HG02642 (cell line): ENCODE data around the gene UBE3D.
"Not testable (repeated sequence)": the region's sequence is repeated elsewhere in the genome, so short reads cannot be mapped to it uniquely, and the experiment has no call there.

ENCODE experiments used
- ATAC-seq: cut with Tn5 transposase; IDR thresholded peaks from one replicate; pipeline ENCODE4 v1.9.1; 2021; ENCODE audit warnings: mild to moderate bottlenecking; ENCODE audit not compliant: unreplicated experiment, poor library complexity

UBE3D gene

DNA sequence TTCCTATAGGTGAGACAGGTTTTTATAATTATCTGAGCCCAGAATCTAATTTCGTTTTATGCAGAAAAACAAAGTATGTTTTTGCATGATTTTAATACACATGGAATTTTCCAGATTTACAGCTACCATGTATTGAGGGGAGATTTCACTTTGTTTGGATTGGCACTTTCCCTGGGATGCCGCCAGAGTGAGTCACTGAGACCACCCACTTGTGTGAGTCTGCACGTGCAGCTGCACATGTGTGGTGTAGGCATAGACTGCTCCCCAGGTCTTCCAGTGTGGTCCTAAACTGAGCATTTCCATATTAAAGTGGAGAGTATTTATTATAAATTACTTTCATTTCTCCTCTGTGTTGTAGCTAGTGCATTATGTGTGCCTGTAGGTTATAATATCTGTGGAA lies 186.8 kb downstream of the UBE3D start:
- no peak for ATAC-seq

DNA sequence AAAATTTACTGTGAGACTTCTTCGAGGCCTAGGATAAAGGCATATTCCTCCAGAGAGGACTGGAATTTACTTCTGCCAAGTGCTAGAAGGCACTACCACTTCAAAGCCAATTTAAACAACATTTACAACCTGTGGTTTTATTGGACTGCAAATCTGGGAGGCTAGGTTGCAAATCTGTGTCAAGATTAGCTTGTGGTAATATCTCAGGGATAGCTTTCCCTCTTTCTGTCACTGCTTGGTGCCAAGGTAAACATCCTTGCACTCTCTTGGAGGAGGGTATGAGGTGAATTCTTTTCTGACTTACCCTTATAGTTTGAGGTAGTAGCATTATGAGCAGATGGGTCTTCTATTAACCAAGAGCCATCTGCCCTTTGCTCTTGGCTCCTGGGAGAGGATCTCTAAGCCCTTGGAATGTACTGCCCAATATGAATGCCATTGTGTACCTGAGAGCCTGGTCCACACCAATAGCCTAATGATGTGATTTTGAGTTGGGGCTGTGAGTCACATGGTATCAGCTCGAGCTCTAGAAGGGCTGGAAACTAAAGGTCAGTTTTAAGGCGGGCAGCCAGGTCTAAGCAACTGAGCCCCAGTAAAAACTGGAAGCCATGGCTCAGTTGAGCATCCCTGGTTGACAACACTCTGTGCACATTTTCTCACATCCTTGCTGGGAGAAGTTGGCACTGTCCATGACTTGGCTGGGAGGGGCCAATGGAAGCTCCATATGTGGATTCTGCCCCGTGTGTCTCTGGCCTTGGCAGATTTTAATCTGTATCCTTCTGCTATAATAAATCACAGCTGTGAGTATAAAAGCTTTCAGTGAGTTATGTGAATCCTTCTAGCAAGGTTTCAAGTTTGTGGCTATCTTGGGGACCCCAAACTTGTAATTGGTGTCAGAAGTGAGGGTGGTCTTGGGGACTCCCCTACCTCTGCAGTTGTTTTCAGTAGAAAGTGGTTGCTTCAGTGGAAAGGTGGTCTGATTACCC lies 188.1 kb downstream of the UBE3D start:
- ATAC-seq: no peak

DNA sequence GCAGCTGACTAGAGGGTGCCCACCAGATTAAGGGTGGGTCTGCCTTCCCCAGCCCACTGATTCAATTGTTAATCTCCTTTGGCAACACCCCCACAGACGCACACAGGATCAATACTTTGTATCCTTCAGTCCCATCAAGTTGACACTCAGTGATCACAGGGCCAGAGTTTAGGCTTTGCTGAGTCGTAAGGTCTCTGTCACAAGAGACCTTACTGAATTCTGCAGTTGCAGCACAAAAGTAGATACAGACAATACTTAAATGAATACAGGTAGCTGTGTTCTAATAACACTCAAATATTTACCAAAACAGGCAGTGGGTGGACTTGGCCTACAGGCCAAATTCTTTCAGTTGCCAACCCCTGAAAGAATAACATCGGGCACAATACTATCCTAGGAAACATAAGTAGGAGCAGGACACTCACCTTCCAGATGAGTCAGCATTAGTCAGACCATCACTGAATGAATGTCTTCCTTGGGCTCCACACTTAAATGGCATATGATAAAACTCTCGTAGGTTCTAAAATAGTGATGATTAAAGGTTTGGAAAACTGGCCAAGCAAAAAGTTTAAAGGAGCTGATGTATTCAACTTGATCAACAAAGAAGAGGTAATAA lies 190.0 kb downstream of the UBE3D start:
- ATAC-seq: no peak

DNA sequence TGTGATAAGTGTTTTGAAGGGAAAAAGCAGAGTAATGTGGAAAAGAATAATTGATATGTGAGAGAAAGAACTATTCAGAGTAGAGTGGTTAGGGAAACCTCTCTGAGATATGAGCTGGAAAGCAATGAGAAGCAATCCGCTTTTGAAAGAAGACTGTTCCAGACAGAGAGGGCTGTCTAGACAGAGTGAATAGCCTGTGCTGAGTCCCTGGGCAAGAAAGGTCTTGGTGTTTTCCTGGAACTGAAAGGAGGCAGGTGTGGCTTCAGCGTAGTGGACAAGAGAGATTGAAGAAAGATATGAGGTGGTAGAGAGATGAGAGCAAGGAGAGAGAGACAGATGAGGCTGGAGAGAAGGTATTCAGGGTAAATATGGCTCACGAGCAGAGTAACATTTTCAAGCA lies 190.8 kb downstream of the UBE3D start:
- no peak for ATAC-seq

DNA sequence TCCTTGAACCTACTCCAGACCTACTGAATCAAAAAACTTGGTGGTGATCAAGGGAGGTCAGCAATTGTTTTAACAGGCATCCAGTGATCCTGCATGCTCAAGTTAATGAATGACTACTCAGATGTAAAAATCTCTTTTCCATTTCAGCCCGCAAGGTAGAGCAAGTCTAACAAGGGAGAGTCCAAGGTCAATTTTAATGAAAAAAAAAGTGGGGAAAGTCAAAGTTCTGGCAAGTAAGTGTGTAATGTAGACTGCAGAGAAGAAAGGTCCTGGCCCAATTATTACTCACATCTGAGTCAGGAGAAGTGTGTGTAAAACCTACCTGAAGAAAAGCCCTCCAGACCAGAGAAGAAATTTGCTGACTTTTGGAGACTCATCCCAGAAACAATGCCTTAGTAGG lies 193.5 kb downstream of the UBE3D start:
- no peak for ATAC-seq

DNA sequence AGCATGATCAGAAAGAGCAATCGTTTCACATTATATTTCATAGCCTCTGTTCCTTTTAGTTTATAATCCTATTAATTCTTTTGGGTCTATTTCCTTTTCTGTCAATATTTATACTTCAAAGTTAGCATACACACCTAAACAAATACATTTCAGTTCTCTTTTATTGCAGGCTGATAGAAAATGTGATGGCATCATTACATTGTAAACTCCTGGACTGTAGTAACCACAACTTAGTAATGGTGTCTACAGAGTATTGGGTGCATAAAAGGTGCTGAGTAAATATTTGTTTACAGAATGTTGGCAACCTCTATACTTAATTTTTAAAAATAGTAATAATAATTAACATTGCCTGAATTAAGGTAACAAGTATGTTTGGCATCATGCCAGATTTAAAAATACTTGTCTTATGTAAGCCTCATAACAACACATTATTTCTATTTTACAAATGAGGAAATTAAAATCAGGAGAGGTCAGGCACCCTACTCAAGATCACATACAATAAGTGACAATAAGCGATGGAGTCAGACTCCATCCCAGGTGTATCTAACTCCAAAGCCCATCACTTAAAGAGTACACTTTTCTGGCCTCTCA lies 195.0 kb downstream of the UBE3D start:
- no peak for ATAC-seq

DNA sequence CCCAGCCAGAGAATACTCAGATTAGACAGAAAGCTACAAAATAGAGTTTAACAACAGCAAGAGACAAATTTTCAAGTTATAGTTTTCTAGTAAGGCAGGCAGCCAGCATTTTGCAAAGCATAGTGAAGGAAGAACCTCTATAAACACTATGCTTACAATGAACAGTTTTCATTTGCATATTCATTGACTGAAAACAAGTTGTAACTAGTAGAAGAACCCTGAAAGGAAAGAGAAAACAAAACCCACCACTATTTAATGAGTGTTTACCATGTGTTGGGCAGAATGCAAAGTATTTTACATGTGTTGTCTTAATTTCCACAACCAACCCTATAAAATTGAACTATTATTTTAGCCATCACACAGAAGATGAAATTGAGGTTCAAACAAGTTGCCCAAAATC lies 196.1 kb downstream of the UBE3D start:
- no peak for ATAC-seq

DNA sequence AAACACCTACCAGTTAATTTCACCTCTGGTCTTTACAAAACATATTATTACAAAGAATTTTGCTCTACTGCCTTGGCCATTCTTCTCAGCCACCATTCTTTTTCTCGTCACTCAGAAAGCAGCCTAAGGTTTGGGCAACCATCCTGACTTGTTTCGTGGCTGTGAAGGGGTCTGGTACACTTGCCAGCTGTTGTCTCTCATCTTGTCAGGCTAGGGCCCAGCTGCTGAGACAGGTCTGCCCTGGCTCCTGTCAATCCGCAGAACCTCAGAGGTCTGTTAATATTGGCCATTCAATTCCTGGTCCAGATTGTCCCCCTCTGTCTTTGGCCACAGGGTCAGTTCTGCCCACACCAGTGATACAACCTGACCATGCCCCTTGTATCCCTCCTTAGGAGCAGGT lies 197.7 kb downstream of the UBE3D start:
- ATAC-seq: no peak

DNA sequence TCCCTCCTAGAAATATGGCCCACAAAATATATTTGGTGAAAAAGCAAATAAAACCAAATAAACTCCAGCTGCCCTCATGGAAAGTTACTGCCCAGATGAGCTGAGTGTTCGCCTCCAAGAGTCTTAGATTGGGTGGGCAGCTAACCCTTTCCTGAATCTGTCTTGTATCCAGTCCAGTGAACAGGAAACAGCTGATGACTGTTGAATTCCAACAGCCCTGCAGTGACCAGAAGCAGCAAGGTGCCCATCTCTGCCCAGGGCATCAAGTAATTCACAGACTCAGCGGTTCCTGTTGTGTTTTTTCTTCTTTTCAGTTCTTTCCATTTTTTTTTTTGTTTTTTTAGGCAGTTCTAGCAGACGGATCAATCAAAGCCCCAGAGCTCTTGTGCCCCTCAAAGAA lies 199.2 kb downstream of the UBE3D start:
- no peak for ATAC-seq

DNA sequence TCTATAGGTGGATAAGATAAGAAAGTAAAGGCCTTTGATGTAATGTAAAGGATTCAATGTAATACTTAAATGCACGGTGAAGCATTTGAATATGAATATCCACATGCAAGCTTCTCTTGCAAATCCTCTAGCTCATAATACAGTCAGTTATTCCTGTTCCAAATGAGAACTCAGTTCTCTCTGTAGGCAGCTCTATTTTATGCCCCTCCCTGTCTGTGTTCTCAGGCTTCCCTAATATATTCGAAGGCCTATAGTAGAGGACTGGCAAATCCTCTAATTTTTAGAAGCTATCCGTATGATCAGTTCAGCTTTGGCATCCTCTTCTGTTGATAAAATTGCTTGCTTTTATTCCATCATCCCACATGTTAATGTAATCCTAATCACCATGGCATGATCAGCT lies 200.2 kb downstream of the UBE3D start:
- no peak for ATAC-seq

DNA sequence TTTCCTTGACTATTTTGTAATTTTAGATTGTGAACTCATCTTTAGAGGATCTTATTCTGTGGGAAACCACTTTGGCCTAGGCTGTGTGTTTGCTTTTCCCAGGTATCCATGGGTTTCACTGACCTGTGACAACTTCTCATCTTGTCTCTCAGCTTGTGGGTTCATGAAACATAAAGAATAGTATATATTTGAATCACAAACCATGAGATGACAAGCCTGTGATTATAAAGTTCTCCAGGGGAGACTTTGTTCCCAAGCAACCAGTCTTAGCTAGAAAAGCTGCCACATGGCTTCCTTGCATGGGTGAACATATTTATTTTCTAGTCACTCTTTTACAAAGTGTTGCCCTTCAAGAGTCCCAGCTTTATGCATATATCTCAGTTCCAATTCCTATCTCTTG lies 201.9 kb downstream of the UBE3D start:
- ATAC-seq: no peak

DNA sequence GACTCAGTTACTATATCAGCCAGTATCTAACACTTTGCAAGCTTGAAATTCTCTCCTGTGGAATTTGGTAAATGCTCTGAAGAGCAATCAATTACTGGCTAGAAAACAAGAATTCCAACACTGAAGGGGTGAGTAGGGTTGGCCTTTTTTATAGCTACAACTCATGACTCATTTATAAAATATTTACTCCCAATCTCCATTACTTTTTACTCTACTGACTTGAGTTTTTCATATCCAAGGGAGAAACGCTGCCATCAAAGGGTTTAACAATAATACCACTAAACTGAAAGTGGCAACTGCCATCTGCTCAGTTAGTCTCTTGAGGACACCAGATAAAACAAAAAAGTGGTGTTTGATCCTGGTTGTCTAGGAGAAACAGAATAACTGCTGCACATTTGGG lies 203.1 kb downstream of the UBE3D start:
- ATAC-seq: no peak

DNA sequence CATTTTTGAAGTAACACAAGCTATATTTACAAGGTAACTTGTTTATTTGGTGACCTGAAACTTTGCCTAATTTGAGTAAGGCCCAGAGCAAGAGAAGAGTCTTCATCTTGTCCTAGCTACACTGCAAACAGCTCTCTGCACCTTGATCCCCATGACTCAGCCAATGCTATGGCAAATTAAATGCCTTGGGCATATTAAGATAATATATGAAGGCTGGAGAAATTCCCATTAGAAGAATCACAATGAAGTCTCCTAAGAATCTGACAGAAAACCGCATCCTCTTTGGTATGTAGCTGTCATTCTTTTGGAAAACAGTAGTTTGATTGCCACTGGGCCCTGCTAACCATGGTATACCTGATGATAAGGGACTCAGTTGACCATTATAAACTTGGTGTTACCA lies 204.5 kb downstream of the UBE3D start:
- no peak for ATAC-seq

DNA sequence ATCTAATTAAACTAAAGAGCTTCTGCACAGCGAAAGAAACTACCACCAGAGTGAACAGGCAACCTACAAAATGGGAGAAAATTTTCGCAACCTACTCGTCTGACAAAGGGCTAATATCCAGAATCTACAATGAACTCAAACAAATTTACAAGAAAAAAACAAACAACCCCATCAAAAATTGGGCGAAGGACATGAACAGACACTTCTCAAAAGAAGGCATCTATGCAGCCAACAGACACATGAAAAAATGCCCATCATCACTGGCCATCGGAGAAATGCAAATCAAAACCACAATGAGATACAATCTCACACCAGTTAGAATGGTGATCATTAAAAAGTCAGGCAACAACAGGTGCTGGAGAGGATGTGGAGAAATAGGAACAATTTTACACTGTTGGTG lies 209.6 kb downstream of the UBE3D start:
- not testable (repeated sequence) for ATAC-seq

DNA sequence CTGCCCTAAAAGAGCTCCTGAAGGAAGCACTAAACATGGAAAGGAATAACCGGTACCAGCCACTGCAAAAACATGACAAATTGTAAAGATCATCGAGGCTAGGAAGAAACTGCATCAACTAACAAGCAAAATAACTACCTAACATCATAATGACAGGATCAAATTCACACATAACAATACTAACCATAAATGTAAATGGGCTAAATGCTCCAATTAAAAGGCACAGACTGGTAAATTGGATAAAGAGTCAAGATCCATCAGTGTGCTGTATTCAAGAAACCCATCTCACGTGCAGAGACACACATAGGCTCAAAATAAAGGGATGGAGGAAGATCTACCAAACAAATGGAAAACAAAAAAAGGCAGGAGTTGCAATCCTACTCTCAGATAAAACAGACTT lies 212.7 kb downstream of the UBE3D start:
- ATAC-seq: not testable (repeated sequence)

DNA sequence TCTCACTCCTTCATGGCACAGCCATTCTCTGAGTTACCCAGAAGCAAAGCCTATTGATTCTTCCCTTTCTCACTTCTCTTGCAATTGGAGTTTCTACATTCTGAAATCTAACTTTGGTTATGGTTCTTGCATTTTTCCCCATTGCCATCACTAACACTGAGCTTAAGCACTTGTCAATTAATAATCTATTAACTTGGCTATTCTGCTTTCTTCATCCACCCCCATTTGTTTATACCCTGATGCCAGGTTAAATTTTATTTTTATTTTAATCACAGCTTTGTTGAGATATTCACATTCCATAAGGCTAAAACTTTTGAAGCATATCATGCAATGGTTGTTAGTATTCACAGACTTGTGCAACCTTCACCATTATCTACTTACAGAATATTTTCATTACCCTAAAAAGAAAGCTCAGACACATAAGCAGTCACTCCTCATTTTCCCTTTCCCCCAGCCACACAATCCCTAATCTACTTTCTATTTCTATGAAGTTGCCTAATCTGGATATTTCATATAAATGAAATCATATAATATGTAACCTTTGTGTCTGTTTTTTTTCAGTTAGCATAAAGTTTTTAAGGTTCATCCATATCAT lies 222.3 kb downstream of the UBE3D start:
- no peak for ATAC-seq

DNA sequence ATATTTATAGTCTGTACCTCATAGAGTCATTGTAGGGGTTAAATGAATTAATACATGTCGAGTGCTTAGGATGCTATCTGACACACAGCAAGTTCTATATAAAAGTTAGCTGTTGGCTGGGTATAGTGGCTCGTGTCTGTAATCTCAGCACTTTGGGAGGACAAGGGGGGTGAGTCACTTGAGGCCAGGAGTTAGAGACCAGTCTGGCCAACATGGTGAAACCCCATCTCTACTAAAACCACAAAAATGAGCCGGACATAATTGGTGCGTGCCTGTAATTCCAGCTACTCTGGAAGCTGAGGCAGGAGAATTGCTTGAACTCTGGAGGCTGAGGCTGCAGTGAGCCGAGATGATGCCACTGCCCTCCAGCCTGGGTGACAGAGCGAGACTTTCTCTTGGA lies 222.9 kb downstream of the UBE3D start:
- ATAC-seq: no peak
